ACHN (cell line): ENCODE data around the gene ARHGEF25.
"Not testable (repeated sequence)": the region's sequence is repeated elsewhere in the genome, so short reads cannot be mapped to it uniquely, and the experiment has no call there.

Experiments used
- DNase-seq: peaks from one replicate; pipeline ENCODE4 v3.0.0-alpha.2; 2015
- in situ Hi-C: cut with HindIII; loops from 2 replicates; pipeline ENCODE4 v1.10.0; 2017; ENCODE audit warnings: low sequenced_read_pairs, low pct_ligation_motif_present, low pct_unique_long_range_greater_than_20kb

Gene ARHGEF25

DNA sequence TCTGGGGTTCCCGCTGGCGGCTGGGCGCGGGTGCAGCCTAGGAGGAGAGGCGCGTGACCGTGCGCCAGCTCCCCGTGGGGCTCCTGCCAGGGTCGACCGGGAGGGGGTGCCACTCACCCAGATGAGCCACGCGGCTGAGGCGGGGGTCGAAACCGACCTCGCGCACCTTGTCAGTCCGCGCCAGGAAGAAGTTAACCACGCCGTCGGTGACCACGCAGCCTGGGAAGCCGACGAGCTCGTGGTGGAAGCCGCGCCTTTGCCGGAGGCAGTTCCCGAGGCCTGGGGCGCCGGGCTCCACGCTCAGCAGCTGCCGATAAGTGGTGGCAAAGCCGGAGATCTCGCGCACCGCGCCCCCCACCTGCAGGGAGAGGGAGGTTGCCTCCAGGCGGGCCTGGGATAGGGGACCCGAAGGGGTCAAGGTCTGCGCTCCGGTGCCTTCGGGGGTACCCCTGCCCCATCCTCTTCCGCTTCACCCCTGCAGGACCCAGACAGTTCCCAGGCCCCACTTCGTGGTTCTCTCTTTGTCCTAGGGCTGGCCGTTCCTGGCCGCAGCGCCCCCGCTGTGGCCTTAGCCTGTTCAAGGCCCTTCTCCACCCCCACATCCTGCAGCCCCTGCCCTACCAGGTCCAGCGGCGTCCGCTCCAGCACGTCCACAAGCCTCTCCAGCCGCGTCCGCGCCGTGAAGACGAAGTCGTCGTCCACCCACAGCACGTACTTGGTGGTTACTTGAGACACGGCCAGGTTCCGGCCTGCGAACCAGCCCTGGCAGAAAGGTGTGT, 16.5 kb downstream of the ARHGEF25 start:
- in situ Hi-C loops: no loop called here
- DNase-seq: no peak

- in situ Hi-C loops: no loop called here
- DNase-seq: no peak
These were observed 17.3 kb downstream of the ARHGEF25 start for GRCh38 chr12:57628280-57629191.

- in situ Hi-C loops: no loop called here
- no peak for DNase-seq
These were observed 18.7 kb downstream of the ARHGEF25 start for GRCh38 chr12:57629897-57630471.

- in situ Hi-C loops: no loop called here
- DNase-seq: no peak
These were observed 19.7 kb downstream of the ARHGEF25 start for GRCh38 chr12:57630891-57631433.

- in situ Hi-C loops: no loop called here
- no peak for DNase-seq
These were observed 20.4 kb downstream of the ARHGEF25 start for GRCh38 chr12:57631566-57632072.

DNA sequence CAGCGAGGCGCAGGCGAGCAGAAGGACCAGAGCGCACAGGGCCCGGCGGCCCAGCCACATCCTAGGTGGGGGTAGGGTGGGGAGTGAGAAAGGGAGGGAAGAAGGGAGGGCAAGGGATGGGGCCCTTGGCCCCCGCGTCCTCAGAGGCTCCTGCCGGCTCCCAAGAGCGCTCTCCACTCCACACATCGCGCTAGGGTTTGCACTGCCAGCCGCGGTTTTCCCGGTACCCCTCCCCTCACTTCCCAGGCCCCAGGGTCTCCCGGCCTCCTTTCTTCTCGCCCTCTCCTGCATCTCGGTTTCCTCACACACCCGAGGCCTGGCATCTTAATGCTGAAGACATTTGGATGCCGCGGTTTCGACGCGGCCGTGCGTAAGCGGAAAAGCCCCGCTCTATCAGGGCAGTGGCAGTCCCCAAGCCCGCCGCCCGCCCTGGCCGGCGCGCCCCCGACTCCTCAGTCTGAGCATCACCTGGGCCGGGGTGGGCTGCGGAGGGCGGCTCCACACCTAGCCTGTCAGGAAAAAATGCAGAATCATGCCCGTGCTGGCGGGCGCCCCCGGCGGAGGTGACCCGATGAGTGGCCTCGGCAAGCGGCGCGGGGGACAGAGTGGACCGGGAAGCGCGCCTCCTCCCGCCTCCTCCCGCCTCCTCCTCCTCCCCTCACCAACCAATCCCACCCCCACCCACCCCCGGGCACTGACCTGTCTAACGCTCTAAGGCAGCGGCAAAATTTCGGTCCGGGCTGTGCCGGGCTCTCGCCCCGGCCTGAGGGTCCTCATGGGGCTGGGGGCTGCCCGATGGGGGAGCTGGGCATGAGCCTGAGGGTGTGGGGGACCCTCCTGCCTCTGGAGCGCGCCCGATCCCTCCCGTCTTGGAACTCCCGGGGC, 21.1 kb downstream of the ARHGEF25 start:
- peak; percentile 37 for DNase-seq

GRCh38 chr12:57632958-57633840, 22.0 kb downstream of the ARHGEF25 start, which contains the start of gene B4GALNT1:
B4GALNT1 (minus strand) TSS chr12:57633201; CDS start chr12:57632132, 1,069 bp downstream.
- in situ Hi-C loops: no loop called here
- peak; percentile 83 for DNase-seq

More for the DNA sequence above, 21.1 kb downstream of the ARHGEF25 start:
- in situ Hi-C loops: no loop called here

DNA sequence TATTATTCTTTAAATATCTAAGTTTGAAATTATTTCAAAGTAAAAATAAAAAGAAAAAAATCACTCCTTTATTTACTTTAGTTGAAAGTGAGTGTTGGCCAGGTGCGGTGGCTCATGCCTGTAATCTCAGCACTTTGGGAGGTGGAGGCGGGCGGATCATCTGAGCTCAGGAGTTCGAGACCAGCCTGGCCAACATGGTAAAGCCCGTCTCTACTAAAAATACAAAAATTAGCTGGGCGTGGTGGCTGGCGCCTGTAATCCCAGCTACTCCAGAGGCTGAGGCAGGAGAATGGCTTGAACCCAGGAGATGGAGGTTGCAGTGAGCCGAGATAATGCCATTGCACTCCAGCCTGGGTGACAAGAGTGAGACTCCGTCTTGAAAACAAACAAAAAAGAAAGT, 25.5 kb downstream of the ARHGEF25 start:
- DNase-seq, in situ Hi-C loops: not testable (repeated sequence)

GRCh38 chr12:57637364-57637763, 26.1 kb downstream of the ARHGEF25 start:
- in situ Hi-C loops: no loop called here
- DNase-seq: no peak

DNA sequence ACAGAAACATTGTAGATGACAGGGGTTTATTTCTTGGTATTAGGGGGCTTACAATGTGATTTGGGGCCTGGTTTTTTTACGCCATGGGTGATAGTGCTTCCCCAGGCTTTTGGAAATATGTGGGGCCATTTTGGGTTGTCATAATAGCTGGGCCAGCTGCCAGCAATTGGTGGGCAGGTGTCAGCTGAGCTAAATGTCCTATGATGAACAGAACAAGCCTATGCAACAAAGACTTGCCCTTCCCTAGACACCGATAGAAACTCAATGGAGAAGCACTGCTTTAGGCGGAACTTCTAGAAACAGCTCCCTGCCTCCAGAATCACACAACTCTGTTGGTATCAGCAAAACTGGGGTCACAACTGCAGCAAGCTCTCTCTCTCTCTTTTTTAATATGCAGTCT, 26.9 kb downstream of the ARHGEF25 start:
- no peak for DNase-seq
- in situ Hi-C loops: no loop called here

GRCh38 chr12:57640175-57641042, 29.2 kb downstream of the ARHGEF25 start:
- in situ Hi-C loops: no loop called here
- DNase-seq: no peak

- in situ Hi-C loops: no loop called here
- DNase-seq: no peak
These were observed 30.6 kb downstream of the ARHGEF25 start for GRCh38 chr12:57641699-57642442.

- DNase-seq: peak; percentile 55
- in situ Hi-C loops: not testable (repeated sequence)
These were observed 34.9 kb downstream of the ARHGEF25 start for GRCh38 chr12:57645990-57646658.

GRCh38 chr12:57646659-57647049, 35.4 kb downstream of the ARHGEF25 start:
- DNase-seq, in situ Hi-C loops: not testable (repeated sequence)

DNA sequence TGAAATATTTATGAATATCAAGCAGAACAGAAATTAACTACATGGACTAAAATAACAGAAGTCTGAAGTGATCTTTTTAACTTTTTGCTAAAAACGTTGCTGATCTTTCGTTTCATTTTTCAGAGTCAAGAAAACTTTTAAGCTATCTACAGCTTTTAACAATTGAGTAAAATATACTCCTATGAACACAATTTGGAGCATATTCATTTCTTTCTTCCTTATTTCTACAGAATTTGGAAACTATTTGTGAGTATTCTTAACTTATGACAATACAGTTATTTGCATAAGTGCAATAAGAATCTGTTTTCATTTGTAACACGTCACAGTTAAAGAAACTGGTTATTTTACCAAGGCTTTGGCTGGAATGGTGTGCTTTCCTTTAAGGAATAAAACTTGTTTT, 42.8 kb downstream of the ARHGEF25 start:
- in situ Hi-C loops: no loop called here
- no peak for DNase-seq
